Loucy (cell line): ENCODE measurements around the gene SLC35E4.
A peak's percentile ranks its signal among the peaks of the same experiment; 100 is the strongest.

Experiments used
- H2AFZ ChIP-seq: fragments of 200-600 bp; sonication (generic); 2 replicates; pipeline ENCODE4 v1.6.0; 2016; ENCODE audit warnings: antibody characterized with exemption, mild to moderate bottlenecking, low read length, moderate library complexity
- H3F3A ChIP-seq: fragments of 200-600 bp; 2 replicates; pipeline ENCODE4 v1.6.0; 2016; ENCODE audit warnings: antibody characterized with exemption, low read depth, mild to moderate bottlenecking
- H3K27me3 ChIP-seq: fragments of 200-600 bp; sonication (generic); 2 replicates; pipeline ENCODE4 v1.6.1; 2014; ENCODE audit warnings: low read length, mild to moderate bottlenecking; ENCODE audit not compliant: insufficient read depth, poor library complexity, severe bottlenecking
- H3K36me3 ChIP-seq: fragments of 200-600 bp; sonication (generic); 2 replicates; pipeline ENCODE4 v1.6.1; 2016; ENCODE audit warnings: low read length; ENCODE audit not compliant: insufficient read depth
- H3K4me1 ChIP-seq: fragments of 200-600 bp; sonication (generic); 2 replicates; pipeline ENCODE4 v1.5.1; 2014; ENCODE audit warnings: low read length, mild to moderate bottlenecking; ENCODE audit not compliant: insufficient read depth, poor library complexity, severe bottlenecking
- H3K4me2 ChIP-seq: fragments of 200-600 bp; sonication (generic); 2 replicates; pipeline ENCODE4 v1.6.0; 2014; ENCODE audit warnings: antibody characterized with exemption, low read length, low read depth, mild to moderate bottlenecking; ENCODE audit not compliant: poor library complexity, severe bottlenecking
- H3K4me3 ChIP-seq: fragments of 200-600 bp; sonication (generic); 2 replicates; pipeline ENCODE4 v1.5.1; 2014; ENCODE audit warnings: low read length, mild to moderate bottlenecking, mixed read lengths; ENCODE audit not compliant: poor library complexity, severe bottlenecking
- H3K79me2 ChIP-seq: fragments of 200-600 bp; sonication (generic); 2 replicates; pipeline ENCODE4 v1.6.1; 2014; ENCODE audit warnings: low read length; ENCODE audit not compliant: insufficient read depth
- H3K9ac ChIP-seq: fragments of 200-600 bp; sonication (generic); 2 replicates; pipeline ENCODE4 v1.6.0; 2014; ENCODE audit warnings: mild to moderate bottlenecking, low read depth, low read length, moderate library complexity; ENCODE audit not compliant: poor library complexity, severe bottlenecking
- H3K9me2 ChIP-seq: fragments of 200-600 bp; sonication (generic); replicated peaks from 2 replicates; pipeline ENCODE4 v1.6.1; 2016; ENCODE audit warnings: low read depth, low read length, mixed read lengths
- H3K9me3 ChIP-seq: fragments of 200-600 bp; sonication (generic); 2 replicates; pipeline ENCODE4 v1.6.1; 2014; ENCODE audit warnings: mild to moderate bottlenecking, antibody characterized with exemption, low read length, low read depth; ENCODE audit not compliant: insufficient read depth
- H4K20me1 ChIP-seq: fragments of 200-600 bp; sonication (generic); 2 replicates; pipeline ENCODE4 v1.6.0; 2014; ENCODE audit warnings: antibody characterized with exemption, low read length, mild to moderate bottlenecking; ENCODE audit not compliant: insufficient read depth, poor library complexity, severe bottlenecking
- CTCF ChIP-seq: fragments of 200-600 bp; sonication (generic); conservative IDR thresholded peaks from 2 replicates; pipeline ENCODE4 v1.5.1; 2014; ENCODE audit warnings: mild to moderate bottlenecking, antibody characterized with exemption, low read length
- EZH2phosphoT487 ChIP-seq: fragments of 200-600 bp; IDR thresholded peaks from 2 replicates; pipeline ENCODE4 v1.6.1; 2018; ENCODE audit warnings: antibody characterized with exemption, mild to moderate bottlenecking, moderate library complexity, borderline replicate concordance

Gene SLC35E4

DNA sequence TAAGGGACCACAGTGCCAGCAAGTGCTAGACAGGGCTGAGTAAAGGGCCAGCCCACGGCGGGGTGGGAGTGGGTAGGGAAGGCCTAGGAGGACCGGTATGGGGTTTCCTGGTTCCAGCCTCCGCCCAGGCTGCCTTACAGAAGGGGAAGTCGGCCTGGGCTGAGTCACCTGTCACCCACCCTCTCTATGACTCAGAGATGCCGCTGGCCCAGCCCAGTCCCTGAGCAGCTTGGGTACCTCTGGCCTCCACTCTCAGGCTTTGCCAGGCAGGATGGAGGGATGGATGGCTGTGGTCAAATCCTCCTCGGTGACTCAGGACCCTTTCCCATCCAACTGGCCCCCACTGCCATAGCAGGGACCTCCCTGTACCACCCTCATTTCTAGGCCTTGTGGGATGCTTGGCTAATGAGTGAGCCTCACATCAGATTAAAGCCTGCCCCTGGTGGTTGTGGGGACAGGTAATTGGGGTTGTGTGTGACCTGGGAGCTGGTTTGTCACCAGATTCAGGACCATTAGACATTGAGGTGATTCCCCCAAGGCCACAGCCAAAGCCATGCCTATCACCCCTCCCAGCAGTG, 13.9 kb downstream of the SLC35E4 start:
- no peaks in the 10 kb centered on the region for H3F3A ChIP-seq
- H2AFZ ChIP-seq = no peak overlapping the region
- H3K36me3 ChIP-seq = no peaks in the 10 kb centered on the region
- no peaks in the 10 kb centered on the region for H3K27me3 ChIP-seq
- no peak overlapping the region for H3K9ac ChIP-seq
- no peak overlapping the region for H3K4me3 ChIP-seq
- H3K4me2 ChIP-seq = no peak overlapping the region
- no peak for TF ChIP-seq CTCF
- TF ChIP-seq EZH2phosphoT487 = no peak
- H3K9me3 ChIP-seq = no peaks in the 10 kb centered on the region
- no peaks in the 10 kb centered on the region for H3K9me2 ChIP-seq
- no peaks in the 10 kb centered on the region for H3K4me1 ChIP-seq
- no peaks in the 10 kb centered on the region for H3K79me2 ChIP-seq
- H4K20me1 ChIP-seq = no peaks in the 10 kb centered on the region

DNA sequence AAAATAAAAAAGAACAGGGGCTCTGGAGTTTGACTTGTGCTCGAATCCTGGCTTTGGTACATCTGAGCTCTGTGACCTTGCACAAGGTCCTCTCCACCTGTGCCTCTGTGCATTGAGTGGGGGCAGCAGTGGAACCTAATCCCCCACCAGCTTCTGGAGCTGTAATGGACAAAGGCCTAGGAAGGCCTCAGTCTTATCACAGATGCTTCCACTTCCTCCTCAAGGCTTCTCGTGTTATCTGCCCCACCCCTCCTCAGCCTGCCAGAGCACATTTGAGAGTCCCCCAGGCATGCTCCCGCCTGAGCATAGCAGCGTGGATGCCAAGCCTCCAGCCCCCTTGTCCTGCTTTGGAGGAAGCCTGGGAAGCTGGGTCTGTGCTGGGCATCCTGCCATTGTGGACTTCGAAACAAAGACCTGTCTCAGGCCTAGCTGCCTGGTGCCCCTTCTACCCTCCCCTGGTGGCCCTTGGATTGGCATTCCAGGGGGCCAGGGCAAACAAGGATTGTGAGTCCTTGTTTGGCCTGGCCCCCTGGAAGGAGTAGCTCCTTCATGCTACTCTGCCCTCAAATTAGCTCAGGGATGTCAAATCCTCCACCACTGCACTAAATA, 15.0 kb downstream of the SLC35E4 start:
- Histone ChIP-seq H3K4me2 (no peak overlapping the region), H3K36me3 (no peaks in the 10 kb centered on the region), H3K9me2 (no peaks in the 10 kb centered on the region), H3K9ac (no peak overlapping the region), H2AFZ (0 out of 2 replicates have a peak overlapping the region, but pooled peaks have one; percentile 19), H3K4me3 (no peak overlapping the region), H3K79me2 (no peaks in the 10 kb centered on the region), H3K27me3 (no peaks in the 10 kb centered on the region), H4K20me1 (no peaks in the 10 kb centered on the region), H3K4me1 (no peaks in the 10 kb centered on the region), H3K9me3 (no peaks in the 10 kb centered on the region), H3F3A (no peaks in the 10 kb centered on the region)
- TF ChIP-seq EZH2phosphoT487 = no peak
- no peak for TF ChIP-seq CTCF

DNA sequence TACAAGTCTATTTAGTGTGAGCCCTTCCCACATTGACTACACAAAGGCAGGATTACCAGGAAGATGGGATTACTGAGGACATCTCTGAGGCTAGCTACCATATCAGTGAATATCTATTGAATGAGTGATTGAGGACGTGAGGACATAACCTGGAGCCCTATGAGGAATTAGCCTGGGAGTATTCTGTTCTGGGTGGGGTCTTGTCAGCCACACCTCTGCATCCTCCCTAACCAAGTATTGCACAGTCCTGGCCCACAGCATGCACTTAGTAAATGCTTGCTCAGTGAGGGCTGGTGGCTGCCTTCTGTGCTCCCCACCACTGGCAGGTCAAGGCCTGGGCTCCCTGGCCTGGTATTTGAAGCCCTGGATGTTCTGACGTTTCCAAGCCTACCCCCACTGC, 17.3 kb downstream of the SLC35E4 start:
- Histone ChIP-seq H3F3A (no peaks in the 10 kb centered on the region), H3K9me2 (no peaks in the 10 kb centered on the region), H3K9ac (no peak overlapping the region), H4K20me1 (no peaks in the 10 kb centered on the region), H3K4me1 (no peaks in the 10 kb centered on the region), H3K36me3 (no peaks in the 10 kb centered on the region), H3K4me3 (no peak overlapping the region), H3K27me3 (no peaks in the 10 kb centered on the region), H3K9me3 (no peaks in the 10 kb centered on the region), H2AFZ (no peak overlapping the region), H3K4me2 (no peak overlapping the region), H3K79me2 (no peaks in the 10 kb centered on the region)
- no peak for TF ChIP-seq CTCF
- TF ChIP-seq EZH2phosphoT487 = no peak
